T1000 (cell line): ENCODE results near the gene TAS2R50.

Source experiments
- DNase-seq: peaks from one replicate; lab custom pipeline; 2025; ENCODE audit warnings: mixed read lengths; lab: John Stamatoyannopoulos, UW

The TAS2R50 gene

DNA sequence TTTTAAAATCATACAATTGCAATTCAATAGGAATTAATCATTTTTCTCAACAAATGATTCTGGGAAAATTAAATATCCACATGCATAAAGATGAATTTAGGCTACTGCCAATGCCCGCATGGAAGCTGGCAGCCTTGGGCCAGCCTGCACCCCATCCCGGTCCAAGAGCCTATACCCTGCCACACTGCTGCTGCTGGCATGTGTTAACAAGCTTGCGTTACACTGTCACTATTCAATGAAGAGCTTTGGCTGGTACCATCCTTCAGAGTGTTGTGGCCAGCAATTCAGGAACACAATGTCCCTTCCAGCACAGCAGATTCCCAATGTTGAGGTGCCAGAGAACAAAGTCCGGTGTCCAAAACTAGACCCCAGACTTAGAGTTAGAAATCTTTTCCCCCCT lies 34.1 kb downstream of the TAS2R50 start:
- no peak for DNase-seq

- no peak for DNase-seq
These were observed 43.5 kb downstream of the TAS2R50 start for GRCh38 chr12:10943167-10943566.

GRCh38 chr12:10941916-10942607 lies 44.6 kb downstream of the TAS2R50 start:
- DNase-seq, result no peak

DNA sequence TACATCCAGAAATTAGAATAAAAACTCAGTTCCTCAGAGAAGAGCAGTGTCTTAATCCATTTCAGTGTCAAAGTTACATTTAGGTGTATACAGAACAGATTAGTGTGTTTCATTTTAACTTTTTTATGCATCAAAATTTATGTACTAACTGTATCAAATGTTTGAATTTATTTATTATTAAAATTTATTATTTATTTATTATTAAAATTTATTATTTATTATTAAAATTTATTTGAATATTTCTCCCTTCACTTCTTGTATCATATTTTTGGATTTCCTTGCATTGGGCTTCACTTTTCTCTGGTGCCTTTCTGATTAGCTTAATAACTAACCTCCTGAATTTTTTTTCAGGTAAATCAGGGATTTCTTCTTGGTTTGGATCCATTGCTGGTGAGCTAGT lies 45.3 kb downstream of the TAS2R50 start:
- no peak for DNase-seq

GRCh38 chr12:10940389-10940788 lies 46.3 kb downstream of the TAS2R50 start:
- no peak for DNase-seq

GRCh38 chr12:10939163-10939562 lies 47.5 kb downstream of the TAS2R50 start, which contains the start of gene TAS2R14:
TAS2R14 (minus strand) TSS chr12:10939263; CDS start chr12:10939207, 56 bp downstream.
- no peak for DNase-seq

- no peak for DNase-seq
These were observed 50.2 kb downstream of the TAS2R50 start for GRCh38 chr12:10936506-10936905.
